Esophagus muscularis mucosa (tissue), 3 donors: ENCODE data around the gene TMEM9.

Experiments
- POLR2AphosphoS5 ChIP-seq, 2 donors: sonication (generic); formaldehyde crosslinking; IDR thresholded peaks; one replicate each; pipeline ENCODE4 v1.6.1; 2017; ENCODE audit warnings: antibody characterized with exemption in 2 of 2
- TF ChIP-seq, protein P1 (sequence below), 3 experiments: fragments of 200-600 bp in 2 of 3; fragments of 450-650 bp in 1 of 3; sonication (generic) in 2 of 3; IDR thresholded peaks; one replicate each; pipeline ENCODE4 v1.5.1; 2017 to 2019; ENCODE audit warnings: antibody characterized with exemption in 3 of 3, mild to moderate bottlenecking in 2 of 3, moderate library complexity in 1 of 3

DNA sequence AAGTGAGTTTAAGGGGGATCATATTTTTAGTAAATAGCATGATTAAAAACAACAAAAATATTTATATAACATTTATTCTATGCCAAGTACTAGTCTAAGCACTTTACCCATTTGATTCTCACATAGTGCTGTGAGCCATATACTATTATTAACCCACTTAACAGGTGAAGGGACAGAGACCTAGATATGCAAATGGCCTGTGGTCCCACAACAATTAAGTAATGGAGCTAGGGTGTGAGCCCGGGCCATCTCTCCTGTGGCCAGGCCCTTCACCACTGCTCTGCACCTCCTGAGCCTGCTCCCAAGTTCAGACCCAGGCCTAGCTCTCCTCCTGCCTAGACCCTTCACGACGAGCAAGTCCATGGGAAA lies 27.8 kb downstream of the TMEM9 start:
- TF ChIP-seq, protein P1, sequence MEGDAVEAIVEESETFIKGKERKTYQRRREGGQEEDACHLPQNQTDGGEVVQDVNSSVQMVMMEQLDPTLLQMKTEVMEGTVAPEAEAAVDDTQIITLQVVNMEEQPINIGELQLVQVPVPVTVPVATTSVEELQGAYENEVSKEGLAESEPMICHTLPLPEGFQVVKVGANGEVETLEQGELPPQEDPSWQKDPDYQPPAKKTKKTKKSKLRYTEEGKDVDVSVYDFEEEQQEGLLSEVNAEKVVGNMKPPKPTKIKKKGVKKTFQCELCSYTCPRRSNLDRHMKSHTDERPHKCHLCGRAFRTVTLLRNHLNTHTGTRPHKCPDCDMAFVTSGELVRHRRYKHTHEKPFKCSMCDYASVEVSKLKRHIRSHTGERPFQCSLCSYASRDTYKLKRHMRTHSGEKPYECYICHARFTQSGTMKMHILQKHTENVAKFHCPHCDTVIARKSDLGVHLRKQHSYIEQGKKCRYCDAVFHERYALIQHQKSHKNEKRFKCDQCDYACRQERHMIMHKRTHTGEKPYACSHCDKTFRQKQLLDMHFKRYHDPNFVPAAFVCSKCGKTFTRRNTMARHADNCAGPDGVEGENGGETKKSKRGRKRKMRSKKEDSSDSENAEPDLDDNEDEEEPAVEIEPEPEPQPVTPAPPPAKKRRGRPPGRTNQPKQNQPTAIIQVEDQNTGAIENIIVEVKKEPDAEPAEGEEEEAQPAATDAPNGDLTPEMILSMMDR (IDR thresholded peaks at IDR 0.05), result no peak
- TF ChIP-seq POLR2AphosphoS5 (IDR thresholded peaks at IDR 0.05), result no peak
